ENCODE measurements around the gene TTC13.

Gene TTC13

DNA sequence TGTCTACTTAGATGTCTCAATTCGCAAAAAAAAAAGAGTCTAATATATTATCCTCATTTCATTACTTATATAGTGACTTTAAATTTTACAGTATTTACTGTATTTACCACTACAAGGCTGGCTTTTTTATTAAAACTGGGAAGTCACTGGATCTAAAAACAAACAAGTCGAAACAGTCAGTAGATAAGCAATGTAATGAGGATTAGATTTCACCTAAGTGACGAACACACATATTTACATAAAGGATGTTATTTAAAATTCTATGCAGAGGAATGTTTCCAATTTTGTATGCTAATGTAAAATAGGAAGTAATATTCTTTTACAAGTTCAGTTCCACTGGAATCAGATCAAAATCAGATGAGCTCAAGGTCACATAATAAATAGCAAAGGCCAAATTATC lies 28.3 kb downstream of the TTC13 start:
- DNase-seq (ENCODE audit: insufficient read length, low spot score) (no peak), FAIRE-seq (peak; percentile 86)
- TF ChIP-seq, protein P1, sequence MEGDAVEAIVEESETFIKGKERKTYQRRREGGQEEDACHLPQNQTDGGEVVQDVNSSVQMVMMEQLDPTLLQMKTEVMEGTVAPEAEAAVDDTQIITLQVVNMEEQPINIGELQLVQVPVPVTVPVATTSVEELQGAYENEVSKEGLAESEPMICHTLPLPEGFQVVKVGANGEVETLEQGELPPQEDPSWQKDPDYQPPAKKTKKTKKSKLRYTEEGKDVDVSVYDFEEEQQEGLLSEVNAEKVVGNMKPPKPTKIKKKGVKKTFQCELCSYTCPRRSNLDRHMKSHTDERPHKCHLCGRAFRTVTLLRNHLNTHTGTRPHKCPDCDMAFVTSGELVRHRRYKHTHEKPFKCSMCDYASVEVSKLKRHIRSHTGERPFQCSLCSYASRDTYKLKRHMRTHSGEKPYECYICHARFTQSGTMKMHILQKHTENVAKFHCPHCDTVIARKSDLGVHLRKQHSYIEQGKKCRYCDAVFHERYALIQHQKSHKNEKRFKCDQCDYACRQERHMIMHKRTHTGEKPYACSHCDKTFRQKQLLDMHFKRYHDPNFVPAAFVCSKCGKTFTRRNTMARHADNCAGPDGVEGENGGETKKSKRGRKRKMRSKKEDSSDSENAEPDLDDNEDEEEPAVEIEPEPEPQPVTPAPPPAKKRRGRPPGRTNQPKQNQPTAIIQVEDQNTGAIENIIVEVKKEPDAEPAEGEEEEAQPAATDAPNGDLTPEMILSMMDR (IDR thresholded peaks at IDR 0.05; ENCODE audit: insufficient read depth, missing control alignments) = no peak

DNA sequence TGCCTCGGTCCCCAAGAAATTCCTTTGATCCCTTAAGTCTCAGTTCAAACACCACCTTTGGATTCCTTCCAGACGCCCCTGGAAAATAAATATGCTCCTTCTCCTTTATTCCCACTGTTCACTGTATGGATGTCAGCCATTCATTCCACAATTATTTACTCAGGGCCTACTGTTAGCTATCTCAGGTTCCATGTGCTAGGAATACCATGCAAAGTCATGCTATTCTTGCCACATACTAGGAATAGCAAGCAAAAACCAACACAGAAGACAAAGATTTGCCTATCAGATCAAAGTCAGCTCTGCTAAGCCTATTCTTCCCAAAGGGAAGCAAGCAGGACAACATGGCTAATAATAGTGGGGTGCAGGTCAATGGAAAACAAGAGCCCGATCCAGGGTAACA lies 29.8 kb downstream of the TTC13 start:
- TF ChIP-seq, protein P1 (IDR thresholded peaks at IDR 0.05; ENCODE audit: insufficient read depth, missing control alignments) = no peak
- DNase-seq (ENCODE audit: insufficient read length, low spot score) = no peak
- no peak for FAIRE-seq

DNA sequence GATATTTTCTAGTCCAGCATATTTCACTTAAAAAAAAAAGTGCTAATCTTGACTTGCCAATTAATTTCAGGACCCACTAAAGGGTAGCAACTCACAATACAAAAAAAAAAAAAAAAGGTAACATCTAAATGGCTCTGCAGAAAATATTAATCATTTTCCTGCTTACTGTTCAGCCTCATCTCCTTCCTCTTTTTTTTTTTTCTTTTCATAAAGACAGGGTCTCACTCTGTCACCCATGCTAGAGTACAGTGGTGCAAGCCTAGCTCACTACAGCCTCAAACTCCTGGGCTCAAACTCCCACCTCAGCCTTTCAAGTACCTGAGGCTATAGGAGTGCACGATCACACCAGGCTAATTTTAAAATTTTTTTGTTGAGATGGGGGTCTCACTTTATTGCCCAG lies 30.4 kb downstream of the TTC13 start:
- no peak for DNase-seq (ENCODE audit: insufficient read length, low spot score)
- FAIRE-seq = no peak
- TF ChIP-seq, protein P1 (IDR thresholded peaks at IDR 0.05; ENCODE audit: insufficient read depth, missing control alignments) = no peak

DNA sequence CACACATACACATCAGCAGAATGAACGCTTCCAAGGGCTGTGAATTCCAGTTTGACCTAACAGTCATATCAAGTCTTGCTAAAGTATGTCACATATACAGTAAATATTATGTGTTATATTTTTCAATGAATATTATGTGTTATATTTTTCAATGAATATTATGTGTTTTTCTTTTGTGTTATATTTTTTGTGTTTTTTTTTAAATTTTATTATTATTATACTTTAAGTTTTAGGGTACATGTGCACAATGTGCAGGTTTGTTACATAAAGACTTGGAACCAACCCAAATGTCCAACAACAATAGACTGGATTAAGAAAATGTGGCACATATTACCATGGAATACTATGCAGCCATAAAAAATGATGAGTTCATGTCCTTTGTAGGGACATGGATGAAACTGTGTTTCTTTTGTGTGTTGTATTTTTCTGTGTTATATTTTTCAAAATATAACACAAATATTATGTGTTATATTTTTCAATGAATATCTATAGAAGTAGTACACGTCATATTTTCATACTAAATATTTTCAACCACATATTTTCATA lies 35.5 kb downstream of the TTC13 start:
- FAIRE-seq (no peak), DNase-seq (ENCODE audit: insufficient read length, low spot score) (no peak)
- TF ChIP-seq, protein P1 (IDR thresholded peaks at IDR 0.05; ENCODE audit: insufficient read depth, missing control alignments) = no peak

DNA sequence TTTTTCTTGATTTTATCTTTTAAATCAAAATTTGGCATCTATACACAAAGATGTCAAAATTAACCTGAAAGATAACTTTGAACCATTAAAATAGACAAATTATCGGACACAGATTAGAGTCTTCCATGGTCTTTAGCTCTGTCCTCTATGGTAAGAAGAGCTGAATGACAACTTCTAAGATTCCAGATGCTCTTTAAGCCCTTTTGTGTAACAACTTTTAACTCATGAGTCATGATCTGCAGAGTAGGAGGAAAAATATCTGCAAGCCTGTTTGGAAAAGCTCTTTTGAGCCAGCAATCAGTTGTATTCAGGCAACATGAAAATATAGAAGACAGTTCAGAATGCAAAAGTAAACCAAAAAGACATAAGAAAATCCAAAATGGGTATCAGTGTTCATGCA lies 37.8 kb downstream of the TTC13 start:
- TF ChIP-seq, protein P1 (IDR thresholded peaks at IDR 0.05; ENCODE audit: insufficient read depth, missing control alignments) = no peak
- no peak for DNase-seq (ENCODE audit: insufficient read length, low spot score)
- peak; percentile 74 for FAIRE-seq

DNA sequence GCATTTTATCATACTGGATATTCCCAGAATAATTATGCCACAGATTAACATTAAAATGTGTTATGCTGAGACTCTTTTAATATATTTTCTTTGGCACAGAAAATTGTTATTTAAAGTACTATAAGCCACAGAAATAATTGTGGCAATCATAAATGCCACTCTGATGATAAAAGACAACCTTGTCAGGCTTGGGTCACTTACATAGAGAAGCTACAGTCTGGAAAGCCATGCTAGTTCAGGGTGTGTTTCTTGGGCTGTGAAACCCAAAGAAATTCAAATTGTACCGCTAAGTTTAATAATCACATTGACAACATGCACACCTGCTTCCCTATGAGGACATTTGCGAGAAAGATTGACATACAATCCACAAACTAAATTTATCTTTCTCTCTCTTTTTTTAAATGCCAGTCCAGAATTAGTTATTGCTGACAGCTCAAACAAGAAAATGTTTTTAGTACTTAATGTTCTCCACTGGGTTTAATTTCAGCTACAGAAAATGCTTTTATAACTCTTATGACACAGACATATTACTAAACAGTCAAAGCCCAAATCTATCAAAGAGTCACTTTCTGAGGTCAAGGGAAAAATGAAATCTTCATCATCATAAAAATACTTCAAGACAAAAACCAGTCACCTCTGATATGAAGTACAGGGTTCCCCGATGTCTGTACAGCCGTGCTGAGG lies 38.7 kb downstream of the TTC13 start:
- TF ChIP-seq, protein P1 (IDR thresholded peaks at IDR 0.05; ENCODE audit: insufficient read depth, missing control alignments) = no peak
- no peak for FAIRE-seq
- DNase-seq (ENCODE audit: insufficient read length, low spot score) = no peak

DNA sequence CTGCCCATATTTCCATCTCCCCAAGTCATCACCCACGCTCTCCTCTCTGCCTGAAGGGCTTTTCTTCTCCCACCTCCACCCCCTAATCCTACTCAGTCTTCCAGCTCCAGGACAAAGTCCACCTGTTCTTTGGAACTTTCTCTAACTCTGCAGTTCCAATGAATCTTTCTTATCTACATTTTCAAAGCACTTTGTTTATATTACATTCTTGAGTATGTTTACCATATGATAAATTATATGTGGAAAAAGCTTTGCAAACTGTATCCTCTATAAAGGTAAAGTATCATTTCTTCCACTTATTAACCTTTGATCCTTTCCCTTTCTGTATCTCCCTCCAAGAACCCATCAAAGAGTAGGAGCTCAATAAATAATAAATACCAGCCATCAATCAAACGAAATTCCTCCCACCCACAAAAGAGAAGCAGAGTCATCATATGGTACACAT lies 39.7 kb downstream of the TTC13 start:
- DNase-seq (ENCODE audit: insufficient read length, low spot score) = no peak
- no peak for FAIRE-seq
- TF ChIP-seq, protein P1 (IDR thresholded peaks at IDR 0.05; ENCODE audit: insufficient read depth, missing control alignments) = no peak

Measured in D721Med (cell line).